COLO668 (cell line): ENCODE data around the gene RAET1G.
"Not testable (repeated sequence)": the region's sequence is repeated elsewhere in the genome, so short reads cannot be mapped to it uniquely, and the experiment has no call there.

Source experiments
- DNase-seq: peaks from one replicate; lab custom pipeline; 2025; ENCODE audit not compliant: unreplicated experiment; lab: John Stamatoyannopoulos, UW

Gene RAET1G, protein sequence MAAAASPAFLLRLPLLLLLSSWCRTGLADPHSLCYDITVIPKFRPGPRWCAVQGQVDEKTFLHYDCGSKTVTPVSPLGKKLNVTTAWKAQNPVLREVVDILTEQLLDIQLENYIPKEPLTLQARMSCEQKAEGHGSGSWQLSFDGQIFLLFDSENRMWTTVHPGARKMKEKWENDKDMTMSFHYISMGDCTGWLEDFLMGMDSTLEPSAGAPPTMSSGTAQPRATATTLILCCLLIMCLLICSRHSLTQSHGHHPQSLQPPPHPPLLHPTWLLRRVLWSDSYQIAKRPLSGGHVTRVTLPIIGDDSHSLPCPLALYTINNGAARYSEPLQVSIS

DNA sequence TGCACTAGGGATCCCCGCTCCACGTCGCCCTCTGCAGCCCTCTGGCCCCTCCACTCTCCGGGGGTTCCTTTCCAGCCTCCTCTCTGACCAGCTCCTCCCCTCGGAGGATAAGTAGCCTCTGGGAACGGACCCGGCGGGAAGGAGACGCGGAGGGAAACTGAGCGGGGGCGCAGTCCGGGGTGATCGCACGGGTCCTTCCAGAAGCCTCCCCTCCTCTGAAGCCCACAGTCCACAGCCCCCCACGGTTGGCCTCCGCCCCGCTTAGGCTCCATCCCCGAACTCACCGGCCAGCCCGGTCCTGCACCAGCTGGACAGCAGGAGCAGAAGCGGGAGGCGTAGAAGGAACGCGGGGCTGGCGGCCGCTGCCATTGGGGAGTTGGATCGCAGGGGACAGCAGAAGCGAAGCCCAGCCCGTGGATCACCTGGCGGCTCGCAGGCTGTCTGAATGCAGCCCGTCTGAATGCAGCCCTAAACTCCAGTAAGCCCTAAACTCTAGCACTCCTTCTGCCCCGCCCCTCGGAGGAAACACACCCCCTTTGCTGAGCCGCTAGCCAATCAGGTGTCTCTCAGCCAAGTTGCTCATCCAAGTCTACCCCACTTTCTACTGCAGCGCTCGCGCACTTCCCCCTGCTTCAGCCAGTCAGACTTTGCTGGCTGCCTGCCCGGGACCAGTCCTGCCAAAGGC is at the start of gene RAET1G:
Gene RAET1G (minus strand): TSS at position 480 of the 685 bp plus-strand sequence. CDS start 111 bp downstream, at position 369.
- peak; percentile 49 for DNase-seq

DNA sequence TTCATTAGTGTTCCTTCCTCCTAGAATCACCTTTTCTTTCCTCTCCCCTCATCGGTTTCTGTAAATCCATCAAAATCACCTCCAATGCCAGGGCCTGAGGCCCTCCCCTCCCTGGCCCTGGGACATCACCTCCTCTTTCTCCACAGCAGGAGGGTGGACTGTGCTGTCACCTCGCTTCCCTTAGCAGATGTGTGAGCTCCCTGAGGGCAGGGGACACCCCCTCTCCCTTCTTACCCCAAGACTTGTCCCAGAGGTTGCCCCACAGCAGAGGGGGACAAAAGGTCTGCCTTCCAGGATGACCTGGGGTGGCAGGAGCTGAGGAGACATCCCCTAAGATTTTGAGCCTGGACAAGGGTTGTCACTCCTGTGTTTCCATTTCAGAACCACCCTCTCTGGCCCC is 46.7 kb upstream of the RAET1G start:
- DNase-seq, result no peak

DNA sequence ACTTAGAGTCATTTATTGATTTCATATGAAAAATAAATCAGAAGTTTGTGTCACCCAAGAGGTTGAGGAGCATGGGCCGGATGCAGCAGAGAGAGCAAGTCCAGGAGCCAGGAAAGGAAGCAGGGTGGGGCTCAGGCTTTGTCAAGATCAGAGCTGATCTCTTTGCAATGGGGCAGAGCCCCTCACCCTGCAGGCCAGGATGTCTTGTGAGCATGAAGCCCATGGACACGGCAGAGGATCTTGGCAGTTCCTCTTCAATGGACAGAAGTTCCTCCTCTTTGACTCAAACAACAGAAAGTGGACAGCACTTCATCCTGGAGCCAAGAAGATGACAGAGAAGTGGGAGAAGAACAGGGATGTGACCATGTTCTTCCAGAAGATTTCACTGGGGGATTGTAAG is 46.0 kb upstream of the RAET1G start:
- DNase-seq, result not testable (repeated sequence)

DNA sequence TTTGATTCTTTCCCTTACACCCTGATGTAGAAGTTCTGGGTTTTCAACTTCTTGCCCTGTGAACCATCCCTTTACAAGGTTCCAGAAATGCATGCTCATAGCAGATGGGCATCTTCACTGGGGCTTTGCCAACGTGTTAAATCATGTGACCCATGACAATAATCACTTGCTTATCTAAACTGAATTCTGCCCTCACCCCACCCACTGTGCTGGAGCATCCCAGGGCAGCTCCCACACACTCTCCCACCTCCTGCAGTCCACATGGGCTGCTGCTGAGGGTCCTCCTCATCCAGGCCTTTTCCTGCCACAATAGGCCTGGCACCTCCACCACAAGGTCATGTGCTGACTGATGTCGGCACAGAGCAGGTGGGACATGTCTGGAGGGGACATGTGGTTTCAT is 45.1 kb upstream of the RAET1G start:
- DNase-seq, result not testable (repeated sequence)

DNA sequence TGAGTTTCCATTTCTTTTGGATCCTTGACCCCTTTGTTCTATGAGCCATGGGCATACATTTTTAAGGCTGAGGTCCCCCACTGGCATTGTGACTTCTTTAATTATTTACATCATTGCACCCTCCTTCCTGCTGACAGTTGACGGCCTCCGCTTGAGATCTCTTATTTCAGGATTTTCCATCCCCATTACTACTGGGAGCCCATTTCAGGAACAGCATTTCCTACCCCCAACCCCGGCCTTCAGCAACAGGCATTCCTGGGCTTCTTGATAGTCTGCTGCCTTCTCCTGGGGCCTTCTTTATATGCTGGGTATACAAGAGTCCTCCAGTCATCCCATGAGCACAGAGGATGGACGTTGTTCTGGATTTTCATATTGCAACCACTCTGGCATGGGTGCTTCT is 44.7 kb upstream of the RAET1G start:
- no peak for DNase-seq

DNA sequence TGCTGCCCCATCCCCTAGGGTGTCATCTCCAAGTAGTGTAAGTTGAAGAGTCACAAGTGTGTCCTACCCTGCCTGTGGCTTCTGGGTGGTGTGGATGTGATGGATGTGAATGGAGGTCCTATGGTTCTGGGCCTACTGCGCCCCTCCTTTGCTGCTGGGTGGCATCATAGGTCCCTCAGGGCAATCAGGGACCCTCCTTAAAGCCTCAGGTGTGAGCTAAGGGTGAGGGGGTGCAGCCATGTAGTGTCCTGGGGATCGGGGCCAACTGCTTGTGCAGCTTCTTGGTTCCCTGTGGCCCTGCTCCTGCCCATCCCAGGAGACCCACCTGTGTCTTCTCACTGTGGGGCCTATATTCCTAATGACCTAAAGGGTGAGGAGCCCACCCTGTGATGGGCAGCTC is 43.4 kb upstream of the RAET1G start:
- not testable (repeated sequence) for DNase-seq

DNA sequence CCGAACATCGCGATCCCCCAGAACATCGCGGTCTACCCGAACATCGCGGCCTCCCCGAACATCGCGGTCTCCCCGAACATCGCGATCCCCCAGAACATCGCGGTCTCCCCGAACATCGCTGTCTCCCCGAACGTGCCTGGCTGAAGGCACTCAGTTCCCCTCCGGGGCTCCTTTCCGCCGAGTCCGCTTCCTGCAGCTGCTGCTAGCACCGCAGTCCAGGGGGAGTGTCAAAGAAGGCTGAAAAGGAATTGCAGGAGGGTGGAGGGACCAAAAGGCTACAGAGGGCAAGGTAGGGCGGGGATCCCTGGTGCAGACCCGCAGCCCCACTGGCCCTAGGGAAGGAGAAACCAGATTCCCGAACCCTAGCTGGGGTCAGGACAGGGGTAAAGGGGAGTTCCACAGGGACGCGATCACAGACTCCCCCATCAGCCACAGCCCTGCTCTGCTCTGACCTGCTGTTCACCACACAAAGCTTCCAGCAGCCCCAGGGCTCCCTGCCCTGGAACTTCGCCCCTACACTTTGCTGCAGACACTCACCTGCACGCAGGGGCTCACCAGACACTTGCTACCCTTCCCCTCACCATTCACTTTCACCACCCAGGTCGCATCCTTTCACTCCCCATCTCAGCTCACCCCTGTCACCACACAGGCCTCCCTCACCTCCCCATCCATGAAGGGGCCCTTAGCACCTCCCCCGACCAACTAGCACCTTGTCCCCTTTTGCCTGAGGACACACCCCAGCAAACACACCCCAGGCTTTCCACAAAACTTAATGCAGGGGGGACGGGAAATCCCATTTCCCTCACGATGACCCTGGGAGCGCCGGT is 42.5 kb upstream of the RAET1G start:
- DNase-seq, result peak; percentile 15

DNA sequence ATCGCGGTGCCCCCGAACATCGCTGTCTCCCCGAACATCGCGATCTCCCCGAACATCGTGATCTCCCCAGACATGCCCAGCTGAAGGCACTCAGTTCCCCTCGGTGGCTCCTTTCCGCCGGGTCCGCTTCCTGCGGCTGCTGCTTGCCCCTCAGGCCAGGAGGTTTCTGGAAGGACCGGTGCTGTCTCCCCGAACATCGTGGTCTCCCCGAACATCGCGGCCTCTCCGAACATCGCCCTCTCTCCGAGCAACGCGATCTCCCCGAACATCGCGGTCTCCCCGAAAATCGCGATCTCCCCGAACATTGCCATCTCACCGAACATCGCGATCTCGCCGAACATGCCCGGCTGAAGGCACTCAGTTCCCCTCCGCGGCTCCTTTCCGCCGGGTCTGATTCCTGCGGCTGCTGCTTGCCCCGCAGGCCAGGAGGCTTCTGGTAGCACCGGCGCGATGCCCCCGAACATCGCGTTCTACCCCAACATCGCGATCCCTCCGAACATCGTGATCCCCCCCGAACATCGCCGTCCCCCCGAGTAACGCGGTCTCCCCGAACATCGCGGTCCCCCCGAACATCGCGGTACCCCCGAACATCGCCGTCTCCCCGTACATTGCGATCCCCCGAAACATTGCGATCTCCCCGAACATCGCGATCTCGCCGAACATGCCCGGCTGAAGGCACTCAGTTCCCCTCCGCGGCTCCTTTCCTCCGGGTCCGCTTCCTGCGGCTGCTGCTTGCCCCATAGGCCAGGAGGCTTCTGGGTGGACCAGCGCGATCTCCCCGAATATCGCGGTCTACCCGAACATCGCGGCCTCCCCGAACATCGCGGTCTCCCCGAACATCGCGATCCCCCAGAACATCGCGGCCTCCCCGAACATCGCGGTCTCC is 41.6 kb upstream of the RAET1G start:
- DNase-seq, result peak; percentile 31

DNA sequence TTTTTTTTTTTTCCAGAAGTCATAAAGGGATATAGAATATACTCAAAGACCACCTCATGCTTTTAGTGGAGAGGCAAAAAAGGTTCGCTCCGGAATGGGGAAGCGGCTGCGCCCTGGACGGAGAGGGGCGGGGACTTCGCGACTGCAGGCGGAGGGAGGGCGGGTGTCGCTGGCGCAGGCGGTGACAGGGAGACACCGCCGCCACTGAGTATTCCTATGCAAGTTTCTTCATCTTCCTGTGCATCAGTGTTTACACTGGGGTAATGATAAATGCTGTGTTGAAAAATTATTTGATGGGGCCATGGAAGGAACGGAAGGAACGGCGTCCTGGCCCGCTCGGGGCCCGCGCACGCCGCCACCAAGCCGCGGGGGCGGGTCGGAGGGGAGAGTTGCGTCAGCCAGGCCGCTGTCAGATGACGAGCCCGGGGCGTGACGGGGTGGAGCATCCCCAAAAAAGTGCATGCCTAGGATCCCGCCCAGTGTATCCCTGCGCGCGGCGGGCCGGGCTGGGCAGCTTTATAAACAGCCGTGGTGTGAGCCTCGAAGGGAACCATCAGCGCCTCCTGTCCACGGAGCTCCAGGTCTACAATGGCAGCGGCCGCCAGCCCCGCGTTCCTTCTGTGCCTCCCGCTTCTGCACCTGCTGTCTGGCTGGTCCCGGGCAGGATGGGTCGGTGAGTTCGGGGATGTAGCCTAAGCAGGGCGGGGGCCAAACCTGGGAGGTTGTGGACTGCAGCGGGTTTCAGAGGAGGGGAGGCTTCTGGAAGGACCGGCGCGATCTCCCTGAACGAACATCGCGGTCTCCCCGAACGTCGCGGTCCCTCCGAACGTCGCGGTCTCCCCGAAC is 40.8 kb upstream of the RAET1G start, which contains the start of gene ULBP1:
Gene ULBP1 (plus strand): TSS at position 482 of the 846 bp plus-strand sequence. CDS start 107 bp downstream, at position 589.
- peak; percentile 83 for DNase-seq

DNA sequence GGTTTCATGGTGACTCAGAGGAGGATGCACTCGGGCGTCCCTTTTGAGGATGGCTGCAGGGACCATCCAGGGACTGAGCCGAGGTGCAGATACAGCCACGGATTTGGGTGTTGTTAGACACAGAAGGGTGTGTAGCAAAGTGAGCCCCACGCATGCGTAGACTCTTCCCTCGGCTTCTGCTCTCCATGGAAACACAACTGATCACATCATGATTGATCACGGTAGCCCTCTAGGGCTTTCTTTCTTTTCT is 40.2 kb upstream of the RAET1G start:
- peak; percentile 59 for DNase-seq

DNA sequence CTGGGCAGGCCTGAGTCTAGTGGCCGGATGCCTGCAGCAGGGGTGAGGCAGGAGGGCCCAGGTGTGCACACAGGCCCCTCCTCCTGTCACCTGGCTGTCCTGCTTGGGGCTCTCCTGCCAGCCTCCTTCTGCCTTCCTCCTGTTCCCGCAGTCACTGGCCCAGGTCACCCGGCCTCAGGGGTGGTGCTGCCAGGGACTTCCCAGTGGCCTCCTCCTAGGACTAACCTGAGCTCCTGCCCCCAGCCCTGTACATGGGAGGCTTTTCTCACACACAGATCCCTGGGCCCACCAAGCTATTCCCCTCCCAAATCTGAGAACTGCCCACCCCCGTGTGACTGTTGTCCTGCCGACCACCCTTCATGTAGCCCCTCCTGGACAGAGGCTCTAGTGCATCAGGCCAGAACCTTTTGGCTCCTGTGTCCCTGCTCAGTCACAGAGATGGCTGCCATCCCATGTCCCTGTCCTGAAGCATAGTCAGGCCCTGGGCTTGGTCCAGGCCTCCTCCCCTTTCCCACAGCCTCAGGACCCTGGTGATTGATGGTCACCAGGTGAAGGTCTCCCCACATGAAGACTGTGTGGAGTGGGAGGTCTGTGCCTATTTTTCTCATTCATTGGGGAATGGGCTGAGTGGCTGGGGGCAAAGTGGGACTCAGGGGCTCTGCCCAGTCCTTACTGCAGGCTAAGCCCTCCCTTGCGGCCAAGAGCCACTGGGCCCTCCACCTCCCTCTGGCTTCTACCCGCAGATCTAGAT is 39.7 kb upstream of the RAET1G start:
- DNase-seq, result no peak

DNA sequence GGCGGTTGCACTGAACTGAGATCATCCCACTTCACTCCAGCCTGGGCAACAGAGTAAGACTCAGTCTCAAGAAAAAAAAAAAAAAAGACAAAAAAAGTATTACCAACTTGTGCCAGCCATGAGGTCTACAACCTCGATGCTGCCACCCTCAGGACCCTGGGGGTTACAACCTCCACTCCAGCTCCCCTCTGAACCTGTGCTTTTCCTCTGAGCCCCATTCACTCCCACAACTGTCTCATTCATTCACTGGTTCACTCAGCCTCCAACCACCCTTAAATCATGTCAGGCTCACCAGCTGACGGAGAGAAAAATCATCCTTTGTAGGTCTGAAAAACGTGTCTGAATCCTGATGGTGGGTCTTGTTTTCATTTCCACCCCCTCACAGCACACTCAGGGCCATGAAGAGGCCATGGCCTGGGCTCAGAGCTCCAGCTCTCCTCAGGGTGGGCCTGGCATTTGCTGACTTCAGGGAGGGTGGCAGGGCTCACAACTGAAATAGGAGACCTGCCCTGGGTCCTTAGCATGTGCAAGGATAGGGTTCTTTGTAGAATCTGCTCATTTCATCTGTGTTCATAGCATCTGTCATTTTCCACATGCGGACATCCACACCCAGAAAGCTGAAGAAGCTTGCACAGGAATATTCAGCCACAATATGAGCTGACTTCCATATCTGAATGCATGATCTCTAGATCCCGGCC is 39.0 kb upstream of the RAET1G start:
- no peak for DNase-seq

DNA sequence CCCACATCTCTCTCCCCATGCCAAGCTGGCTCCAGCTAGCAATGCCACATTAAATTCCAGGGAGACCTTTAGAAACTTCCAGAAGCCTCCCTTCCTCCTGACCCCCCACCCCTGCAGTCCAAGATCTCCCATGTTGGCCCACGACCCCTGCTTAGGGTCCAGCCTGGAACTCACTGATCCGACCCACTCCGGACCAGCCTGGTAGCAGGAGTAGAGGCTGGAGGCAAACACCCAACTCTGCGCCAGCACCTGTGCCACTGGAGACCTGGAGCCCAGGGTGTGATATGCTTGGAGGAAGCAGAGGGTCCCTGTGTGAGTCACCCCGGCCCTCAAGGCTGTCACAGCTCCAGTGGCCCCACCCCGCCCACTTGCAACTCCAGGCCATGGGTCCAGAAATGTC is 37.6 kb upstream of the RAET1G start:
- DNase-seq, result no peak

DNA sequence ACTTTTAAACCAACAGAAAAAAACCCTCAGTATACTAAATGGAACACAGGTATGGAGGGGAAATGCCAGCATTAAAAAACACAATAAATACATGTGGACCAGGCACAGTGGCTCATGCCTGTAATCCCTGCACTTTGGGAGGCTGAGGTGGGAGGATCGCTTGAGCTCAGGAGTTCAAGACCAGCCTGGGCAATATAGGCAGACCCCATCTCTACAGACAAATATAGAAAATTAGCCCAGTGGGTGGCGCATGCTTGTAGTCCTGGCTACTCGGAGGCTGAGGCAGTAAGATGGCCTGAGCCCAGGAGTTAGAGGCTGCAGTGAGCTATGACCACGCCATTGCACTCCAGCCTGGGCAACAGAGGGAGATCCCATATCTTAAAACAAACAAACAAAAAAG is 36.9 kb upstream of the RAET1G start:
- DNase-seq, result not testable (repeated sequence)

DNA sequence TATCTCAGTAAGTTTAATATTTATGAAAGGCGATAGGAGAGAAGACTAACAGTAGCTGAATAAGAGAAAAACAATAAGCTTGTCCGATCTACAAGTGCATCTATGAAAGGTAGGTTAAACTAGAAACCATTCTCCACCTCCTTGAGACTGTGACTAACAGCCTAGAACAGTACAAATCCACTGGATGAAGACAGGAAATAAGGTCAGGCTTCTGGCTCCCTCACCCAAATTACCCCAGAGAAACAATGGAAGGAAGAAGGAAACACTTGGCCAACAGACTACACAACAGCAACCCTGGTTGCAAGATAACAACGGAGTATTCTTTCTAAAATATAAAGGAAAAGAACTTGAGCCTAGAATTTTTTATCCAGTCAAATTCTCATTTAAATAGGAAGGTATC is 35.2 kb upstream of the RAET1G start:
- not testable (repeated sequence) for DNase-seq

DNA sequence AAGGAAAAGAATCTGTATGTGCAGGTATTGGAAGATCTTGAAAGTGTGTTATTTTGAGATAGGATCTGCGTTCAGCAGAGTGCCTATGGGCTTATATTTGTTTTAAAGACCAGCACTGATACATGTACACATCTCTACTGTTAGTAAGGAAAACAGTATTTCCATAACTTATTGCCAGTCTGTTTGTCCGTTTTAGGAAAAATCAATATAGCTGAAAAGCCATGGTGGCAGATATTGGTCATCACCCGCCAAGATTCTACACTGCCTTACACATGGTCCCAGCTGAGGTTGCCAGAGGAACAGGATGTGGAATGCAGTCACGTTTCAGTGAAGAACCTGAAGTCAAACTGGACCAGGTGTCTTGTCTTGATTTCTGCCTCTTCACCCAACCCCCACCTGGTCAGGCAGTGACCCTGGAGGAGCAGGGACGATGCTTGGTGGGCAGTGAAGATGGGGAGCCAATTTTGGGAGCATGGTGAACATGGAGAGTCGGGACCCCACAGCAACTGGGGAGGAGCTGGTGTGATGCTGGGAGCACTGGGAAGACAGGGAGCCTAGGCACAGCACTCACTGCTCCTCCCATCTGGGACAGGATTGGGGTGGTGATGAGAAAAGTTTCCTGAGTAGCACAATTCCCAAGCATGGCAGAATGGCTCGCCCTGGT is 32.9 kb upstream of the RAET1G start:
- not testable (repeated sequence) for DNase-seq

DNA sequence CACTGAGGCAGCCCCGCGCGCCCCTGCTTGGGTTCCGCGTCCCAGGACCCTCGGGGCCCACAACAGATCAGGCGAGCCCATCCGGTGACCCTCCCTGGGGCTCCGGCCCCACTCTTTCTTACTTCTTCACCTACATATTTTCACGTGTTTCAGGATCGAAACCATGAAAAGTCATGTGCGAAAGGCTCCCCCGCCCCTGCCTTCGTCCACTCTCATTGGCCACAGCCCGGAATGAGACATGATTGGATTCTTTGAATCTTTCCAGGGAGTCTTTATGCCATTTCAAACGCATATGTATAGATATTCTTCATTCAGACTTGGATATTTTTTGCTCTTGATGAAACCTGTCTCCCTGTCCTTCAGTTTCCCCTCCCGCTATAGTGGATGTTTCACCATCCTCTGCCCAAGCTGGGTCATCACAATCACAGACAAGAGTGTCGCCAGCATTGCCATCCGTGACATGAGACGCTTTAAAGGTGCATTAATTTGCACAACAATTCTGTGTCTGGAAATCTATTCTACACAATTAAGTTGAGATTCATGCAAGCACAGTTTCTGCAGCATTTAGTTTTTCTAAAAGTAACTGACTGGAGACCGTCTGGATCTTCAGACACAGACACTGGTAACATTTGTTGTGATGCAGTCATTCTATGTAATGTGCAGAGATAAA is 32.2 kb upstream of the RAET1G start:
- not testable (repeated sequence) for DNase-seq
